Activated gamma-delta T cell (primary cell): Measurements from ENCODE around the gene CD247.

Experiments used
- DNase-seq: peaks from one replicate; lab custom pipeline; 2025; lab: John Stamatoyannopoulos, UW

CD247 gene

GRCh38 chr1:167439301-167439988 lies 78.9 kb downstream of the CD247 start:
- no peak for DNase-seq

GRCh38 chr1:167438171-167439138 lies 79.9 kb downstream of the CD247 start:
- no peak for DNase-seq

- DNase-seq: no peak
Measured at GRCh38 chr1:167435484-167435883, 82.8 kb downstream of the CD247 start.

GRCh38 chr1:167434306-167434705 lies 84.0 kb downstream of the CD247 start:
- no peak for DNase-seq

GRCh38 chr1:167433884-167434283 lies 84.4 kb downstream of the CD247 start:
- no peak for DNase-seq

- no peak for DNase-seq
Measured at GRCh38 chr1:167432780-167433179, 85.5 kb downstream of the CD247 start.

GRCh38 chr1:167431909-167432650 lies 86.2 kb downstream of the CD247 start:
- no peak for DNase-seq

- DNase-seq: no peak
Measured at GRCh38 chr1:167431261-167431908, 86.9 kb downstream of the CD247 start.

GRCh38 chr1:167430849-167431242 lies 87.5 kb downstream of the CD247 start:
- DNase-seq: no peak

GRCh38 chr1:167430134-167430848 lies 88.0 kb downstream of the CD247 start:
- DNase-seq: no peak

- no peak for DNase-seq
Measured at GRCh38 chr1:167429612-167430011, 88.7 kb downstream of the CD247 start.

- no peak for DNase-seq
Measured at GRCh38 chr1:167428395-167428794, 89.9 kb downstream of the CD247 start.

- no peak for DNase-seq
Measured at GRCh38 chr1:167427848-167428247, 90.5 kb downstream of the CD247 start.

- no peak for DNase-seq
Measured at GRCh38 chr1:167426716-167427115, 91.6 kb downstream of the CD247 start.

GRCh38 chr1:167425482-167425881 lies 92.8 kb downstream of the CD247 start:
- no peak for DNase-seq

- no peak for DNase-seq
Measured at GRCh38 chr1:167423684-167424619, 94.4 kb downstream of the CD247 start.

- no peak for DNase-seq
Measured at GRCh38 chr1:167420510-167420909, 97.8 kb downstream of the CD247 start.

- no peak for DNase-seq
Measured at GRCh38 chr1:167419245-167419644, 99.1 kb downstream of the CD247 start.

- DNase-seq: no peak
Measured at GRCh38 chr1:167418391-167418790, 99.9 kb downstream of the CD247 start.

GRCh38 chr1:167416506-167416905 lies 101.8 kb downstream of the CD247 start:
- DNase-seq: no peak
